ENCODE results near the gene ADGRA1. TPM values are rescaled to one million over a fixed set of nuclear protein-coding genes. Genes with fewer than 3 reads are reported as not detected.
A peak's percentile ranks its signal among the peaks of the same experiment; 100 is the strongest.

ADGRA1 gene
- total and polyA plus RNA-seq, 2 of the 13 experiments (the other 11 are each of a cell fraction or from before 2014, with no cell fraction given), result not detected

DNA sequence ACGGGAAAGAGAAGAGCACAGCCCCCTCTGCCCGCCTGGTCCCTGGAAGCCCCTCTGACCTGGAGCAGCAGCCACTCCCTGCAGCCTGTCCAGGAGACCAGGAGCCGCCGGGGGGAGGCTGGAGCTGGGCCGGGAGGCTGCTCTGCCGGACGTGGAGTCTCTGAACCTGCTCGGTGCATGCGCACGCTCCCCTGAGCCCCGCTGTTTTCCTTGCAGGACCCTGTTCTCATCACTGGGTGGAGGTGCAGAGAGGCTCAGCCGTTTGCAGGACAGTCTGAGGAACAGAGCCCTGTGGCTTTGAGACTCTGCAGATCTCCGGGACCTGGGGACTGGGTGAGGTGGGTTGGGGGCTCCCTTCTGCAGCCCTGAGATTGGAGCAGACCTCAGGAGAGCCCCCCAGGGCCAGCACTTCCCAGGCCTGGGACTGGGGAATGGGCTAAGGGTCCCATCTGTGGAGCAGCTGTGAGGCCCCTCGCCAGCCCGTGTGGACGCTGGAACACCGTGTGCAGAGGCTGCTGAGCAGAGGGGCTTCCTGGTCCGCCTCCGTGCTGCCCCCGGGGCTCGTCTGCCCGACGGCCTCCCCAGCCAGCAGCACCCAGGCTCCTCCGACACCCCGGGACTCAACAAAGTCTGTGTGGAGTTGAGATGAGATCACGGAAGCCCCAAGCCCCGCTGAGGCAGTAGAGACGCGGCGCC, 48.5 kb upstream of the ADGRA1 start:
- H3K79me2 ChIP-seq (ENCODE audit: insufficient read depth, low read length), result no peaks in the 10 kb centered on the region
- H3K27me3 ChIP-seq (ENCODE audit: control insufficient read depth in 1 of 2, insufficient read depth in 2 of 2, low read length in 2 of 2), result peaks cover 17 to 81% of the 10 kb centered on the region in 2 experiments; a peak in 4 of 5 replicates
- no peaks in the 10 kb centered on the region for H3K36me3 ChIP-seq (replicated peaks in 1 of 2; ENCODE audit: control insufficient read depth in 1 of 2, insufficient read depth in 2 of 2, low read length in 2 of 2)
- H3K9me3 ChIP-seq (ENCODE audit: low read length), result no peaks in the 10 kb centered on the region
- no TSS peak for BruUV-seq (replicated peaks)
- POLR2A ChIA-PET, result no interaction called here
- H3K4me3 ChIP-seq (replicated peaks in 1 of 3; ENCODE audit: insufficient read depth in 1 of 3, low read depth in 2 of 3, low read length in 3 of 3), result no peak overlapping the region
- DNase-seq (ENCODE audit: low spot score), result no peak
- intact Hi-C loops (cut with micrococcal nuclease; ENCODE audit: unreplicated experiment) (no loop called here), in situ Hi-C loops (cut with HindIII; ENCODE audit: extremely low pct_ligation_motif_present, low pct_unique_long_range_greater_than_20kb) (no loop called here)
- FAIRE-seq, result no peak
- H3K27ac ChIP-seq (ENCODE audit: extremely low read length, insufficient read depth, low read length), result no peak overlapping the region
- H4K20me1 ChIP-seq (ENCODE audit: insufficient read depth, low read length), result no peaks in the 10 kb centered on the region
- no peaks in the 10 kb centered on the region for H3K4me1 ChIP-seq (ENCODE audit: insufficient read depth, low read length)
- no peak overlapping the region for H3K9ac ChIP-seq (ENCODE audit: insufficient read depth, low read depth, low read length)
- H2AFZ ChIP-seq (ENCODE audit: low read length), result no peak overlapping the region
- ATAC-seq, result peak; percentile 91
- TF ChIP-seq, protein P1, sequence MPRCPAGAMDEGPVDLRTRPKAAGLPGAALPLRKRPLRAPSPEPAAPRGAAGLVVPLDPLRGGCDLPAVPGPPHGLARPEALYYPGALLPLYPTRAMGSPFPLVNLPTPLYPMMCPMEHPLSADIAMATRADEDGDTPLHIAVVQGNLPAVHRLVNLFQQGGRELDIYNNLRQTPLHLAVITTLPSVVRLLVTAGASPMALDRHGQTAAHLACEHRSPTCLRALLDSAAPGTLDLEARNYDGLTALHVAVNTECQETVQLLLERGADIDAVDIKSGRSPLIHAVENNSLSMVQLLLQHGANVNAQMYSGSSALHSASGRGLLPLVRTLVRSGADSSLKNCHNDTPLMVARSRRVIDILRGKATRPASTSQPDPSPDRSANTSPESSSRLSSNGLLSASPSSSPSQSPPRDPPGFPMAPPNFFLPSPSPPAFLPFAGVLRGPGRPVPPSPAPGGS (CRISPR knock-in tag; IDR thresholded peaks at IDR 0.05), result no peak
- TF ChIP-seq, protein P2, sequence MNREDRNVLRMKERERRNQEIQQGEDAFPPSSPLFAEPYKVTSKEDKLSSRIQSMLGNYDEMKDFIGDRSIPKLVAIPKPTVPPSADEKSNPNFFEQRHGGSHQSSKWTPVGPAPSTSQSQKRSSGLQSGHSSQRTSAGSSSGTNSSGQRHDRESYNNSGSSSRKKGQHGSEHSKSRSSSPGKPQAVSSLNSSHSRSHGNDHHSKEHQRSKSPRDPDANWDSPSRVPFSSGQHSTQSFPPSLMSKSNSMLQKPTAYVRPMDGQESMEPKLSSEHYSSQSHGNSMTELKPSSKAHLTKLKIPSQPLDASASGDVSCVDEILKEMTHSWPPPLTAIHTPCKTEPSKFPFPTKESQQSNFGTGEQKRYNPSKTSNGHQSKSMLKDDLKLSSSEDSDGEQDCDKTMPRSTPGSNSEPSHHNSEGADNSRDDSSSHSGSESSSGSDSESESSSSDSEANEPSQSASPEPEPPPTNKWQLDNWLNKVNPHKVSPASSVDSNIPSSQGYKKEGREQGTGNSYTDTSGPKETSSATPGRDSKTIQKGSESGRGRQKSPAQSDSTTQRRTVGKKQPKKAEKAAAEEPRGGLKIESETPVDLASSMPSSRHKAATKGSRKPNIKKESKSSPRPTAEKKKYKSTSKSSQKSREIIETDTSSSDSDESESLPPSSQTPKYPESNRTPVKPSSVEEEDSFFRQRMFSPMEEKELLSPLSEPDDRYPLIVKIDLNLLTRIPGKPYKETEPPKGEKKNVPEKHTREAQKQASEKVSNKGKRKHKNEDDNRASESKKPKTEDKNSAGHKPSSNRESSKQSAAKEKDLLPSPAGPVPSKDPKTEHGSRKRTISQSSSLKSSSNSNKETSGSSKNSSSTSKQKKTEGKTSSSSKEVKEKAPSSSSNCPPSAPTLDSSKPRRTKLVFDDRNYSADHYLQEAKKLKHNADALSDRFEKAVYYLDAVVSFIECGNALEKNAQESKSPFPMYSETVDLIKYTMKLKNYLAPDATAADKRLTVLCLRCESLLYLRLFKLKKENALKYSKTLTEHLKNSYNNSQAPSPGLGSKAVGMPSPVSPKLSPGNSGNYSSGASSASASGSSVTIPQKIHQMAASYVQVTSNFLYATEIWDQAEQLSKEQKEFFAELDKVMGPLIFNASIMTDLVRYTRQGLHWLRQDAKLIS (CRISPR knock-in tag; IDR thresholded peaks at IDR 0.05), result no peak
- TF ChIP-seq, protein P3, sequence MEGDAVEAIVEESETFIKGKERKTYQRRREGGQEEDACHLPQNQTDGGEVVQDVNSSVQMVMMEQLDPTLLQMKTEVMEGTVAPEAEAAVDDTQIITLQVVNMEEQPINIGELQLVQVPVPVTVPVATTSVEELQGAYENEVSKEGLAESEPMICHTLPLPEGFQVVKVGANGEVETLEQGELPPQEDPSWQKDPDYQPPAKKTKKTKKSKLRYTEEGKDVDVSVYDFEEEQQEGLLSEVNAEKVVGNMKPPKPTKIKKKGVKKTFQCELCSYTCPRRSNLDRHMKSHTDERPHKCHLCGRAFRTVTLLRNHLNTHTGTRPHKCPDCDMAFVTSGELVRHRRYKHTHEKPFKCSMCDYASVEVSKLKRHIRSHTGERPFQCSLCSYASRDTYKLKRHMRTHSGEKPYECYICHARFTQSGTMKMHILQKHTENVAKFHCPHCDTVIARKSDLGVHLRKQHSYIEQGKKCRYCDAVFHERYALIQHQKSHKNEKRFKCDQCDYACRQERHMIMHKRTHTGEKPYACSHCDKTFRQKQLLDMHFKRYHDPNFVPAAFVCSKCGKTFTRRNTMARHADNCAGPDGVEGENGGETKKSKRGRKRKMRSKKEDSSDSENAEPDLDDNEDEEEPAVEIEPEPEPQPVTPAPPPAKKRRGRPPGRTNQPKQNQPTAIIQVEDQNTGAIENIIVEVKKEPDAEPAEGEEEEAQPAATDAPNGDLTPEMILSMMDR (CRISPR knock-in tag; IDR thresholded peaks at IDR 0.05), result 0 out of 2 replicates have a peak, but pooled peaks have one; percentile 9
- peak; percentile 76; the same call in 1 of the 2 replicates for TF ChIP-seq ZNF768 (CRISPR knock-in tag; IDR thresholded peaks at IDR 0.05)
- 41% methylated on average over 5 of the region's 30 CpGs for WGBS (ENCODE audit: low lambda C conversion rate)
- CTCF ChIA-PET (ENCODE audit: low intra/inter-chr PET ratio, low total read pairs), result no interaction called here
- H3K4me2 ChIP-seq (ENCODE audit: low read depth, low read length), result no peak overlapping the region

Data from HepG2 (cell line).